Heart right ventricle (tissue), 16 donors: ENCODE data around the gene CCSER1. TPM values are rescaled to one million over a fixed set of nuclear protein-coding genes. Genes with fewer than 3 reads are reported as not detected.
"Not testable (repeated sequence)": the region's sequence is repeated elsewhere in the genome, so short reads cannot be mapped to it uniquely, and the experiment has no call there.

Experiments used
- ATAC-seq, 8 donors: fragments of 200-7000 bp; cut with Tn5 transposase; one replicate each; pipeline ENCODE4 v1.9.1; 2020; ENCODE audit warnings: mild to moderate bottlenecking in 8 of 8, moderate library complexity in 8 of 8, moderate number of reproducible peaks in 1 of 8
- DNase-seq, 2 donors: peaks; one replicate each; pipeline ENCODE4 v3.0.0-alpha.2; 2020
- H3K27ac ChIP-seq, 10 donors: fragments of 200-600 bp; sonication (generic) in 2 of 10; one replicate each; pipeline versions ENCODE4 v1.5.0 to v1.8.0; 2020 to 2022; ENCODE audit warnings: mild to moderate bottlenecking in 3 of 10
- H3K27me3 ChIP-seq, 7 donors: fragments of 200-600 bp; one replicate each; pipeline ENCODE4 v1.8.0; 2021 to 2022; ENCODE audit warnings: mild to moderate bottlenecking in 2 of 7
- H3K36me3 ChIP-seq, 9 donors: fragments of 200-600 bp; sonication (generic) in 1 of 9; one replicate each; pipeline versions ENCODE4 v1.5.0 to v1.8.0; 2020 to 2022; ENCODE audit warnings: mild to moderate bottlenecking in 2 of 9
- H3K4me1 ChIP-seq, 9 donors: fragments of 200-600 bp; sonication (generic) in 1 of 9; one replicate each; pipeline versions ENCODE4 v1.5.0 to v1.8.0; 2020 to 2022; ENCODE audit warnings: mild to moderate bottlenecking in 4 of 9
- H3K4me3 ChIP-seq, 10 donors: fragments of 200-600 bp; sonication (generic) in 2 of 10; one replicate each; pipeline versions ENCODE4 v1.5.0 to v1.8.0; 2020 to 2022; ENCODE audit warnings: mild to moderate bottlenecking in 7 of 10, moderate library complexity in 2 of 10
- H3K9me3 ChIP-seq, 11 donors: fragments of 200-600 bp in 10 of 11; sonication (generic) in 2 of 11; one replicate each; pipeline versions ENCODE4 v1.5.0 to v1.8.0; 2013 to 2022; ENCODE audit warnings: mild to moderate bottlenecking in 2 of 11, control low read depth in 1 of 11, moderate library complexity in 1 of 11
- WGBS, 2 donors: extraction: QIAGEN DNeasy Blood & Tissue Kit; methylation state at CpG; one replicate each; pipeline ENCODE4 v1.1.7; 2013; ENCODE audit warnings: inconsistent platforms in 1 of 2; 5-methylcytosine and 5-hydroxymethylcytosine counted together
- intact Hi-C, 10 donors: fragments of 100-400 bp; cut with DNase I; formaldehyde crosslinking; loops; one replicate each; pipeline versions ENCODE4 v1.11.1 to v1.14.2; 2022
- polyA plus RNA-seq, 2 donors: library from polyadenylated mRNA; stranded (reverse); fragments of 200-250 nt; gene quantifications; one replicate each; pipeline ENCODE4 v1.2.3, GENCODE V29; 2013
- total RNA-seq, 10 donors: library from RNA; stranded (reverse); fragmentation: NEBNext Ultra II Directional in 3 of 10; extraction: Animal tissue kit (Norgen Biotek cat#: 25700) in 3 of 10; gene quantifications; one replicate each; pipeline versions ENCODE4 v1.2.1 to v1.2.4, GENCODE V29; 2021 to 2023
- TF ChIP-seq, protein P1 (sequence below), 9 donors: fragments of 200-600 bp; sonication (generic) in 2 of 9; IDR thresholded peaks; one replicate each; pipeline versions ENCODE4 v1.5.0 to v1.8.0; 2021 to 2022; ENCODE audit warnings: antibody characterized with exemption in 9 of 9, mild to moderate bottlenecking in 5 of 9, moderate library complexity in 1 of 9
- donor health status: Arrhythmogenic right ventricular cardiomyopathy.
- donor health status: ischemic (EF 13 %, LVEDD 7.1; RV severe dilation, severe dysfunction).
- donor health status: healthy with polysubstance abuse.
- donor health status: DM: no; HTN: yes; CAD: no.
- donor health status: DM: no; HTN: no; CAD: no.
- donor health status: ischemic (EF 25% LVEDD 6.9; RV normal size, moderate dysfunction).
- donor health status: ischemic (EF 25% LVEDD 5.7; RV mildly dilated, moderate dysfunction).
- donor health status: healthy.
- donor health status: DM: yes; HTN: yes; CAD: no.
- donor health status: Ischemic cardiomyopathy.
- donor health status: ischemic (EF 35%, LVEDD 5.7; RV mildly dilated, moderate dysfunction).
- donor health status: nonischemic (EF 11% LVEDD 7.7; RV severe dilation, severe dysfunction).
- donor health status: DM: yes; HTN: yes; CAD: no.
- donor health status: PGD.
- donor health status: ischemic (EF 29% LVEDD 5.4; RV normal size, mild dysfunction).
- donor health status: nonischemic (EF 23%, LVEDD 6.1; RV moderate dilation, normal function).

Gene CCSER1
- total and polyA plus RNA-seq, 12 donors: 1.5 to 16.4 (median 12.0) TPM

DNA sequence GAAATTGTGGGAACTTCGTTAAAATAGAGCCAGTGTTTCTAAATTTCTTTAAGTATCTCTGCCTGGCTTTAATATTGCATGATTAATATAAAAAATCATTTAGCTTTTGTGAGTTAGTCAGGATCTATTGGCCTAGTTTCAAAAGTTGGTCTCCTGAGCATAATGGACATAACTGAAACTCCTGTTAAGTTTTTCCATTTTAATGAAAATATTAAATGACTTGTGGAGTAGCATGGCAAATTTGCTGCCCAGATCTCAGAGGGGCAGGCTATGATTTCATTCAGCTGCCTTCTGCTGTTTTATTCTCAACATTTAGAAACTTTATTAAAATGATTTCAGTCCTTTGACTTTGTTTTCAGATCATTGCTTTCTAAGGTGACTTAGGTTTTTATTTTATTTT, 1213.6 kb downstream of the CCSER1 start:
- Histone ChIP-seq H3K27me3 (no peaks in the 10 kb centered on the region), H3K27ac (no peak overlapping the region), H3K4me3 (no peak overlapping the region), H3K4me1 (no peaks in the 10 kb centered on the region), H3K9me3 (no peaks in the 10 kb centered on the region), H3K36me3 (no peaks in the 10 kb centered on the region)
- no peak for ATAC-seq
- TF ChIP-seq, protein P1, sequence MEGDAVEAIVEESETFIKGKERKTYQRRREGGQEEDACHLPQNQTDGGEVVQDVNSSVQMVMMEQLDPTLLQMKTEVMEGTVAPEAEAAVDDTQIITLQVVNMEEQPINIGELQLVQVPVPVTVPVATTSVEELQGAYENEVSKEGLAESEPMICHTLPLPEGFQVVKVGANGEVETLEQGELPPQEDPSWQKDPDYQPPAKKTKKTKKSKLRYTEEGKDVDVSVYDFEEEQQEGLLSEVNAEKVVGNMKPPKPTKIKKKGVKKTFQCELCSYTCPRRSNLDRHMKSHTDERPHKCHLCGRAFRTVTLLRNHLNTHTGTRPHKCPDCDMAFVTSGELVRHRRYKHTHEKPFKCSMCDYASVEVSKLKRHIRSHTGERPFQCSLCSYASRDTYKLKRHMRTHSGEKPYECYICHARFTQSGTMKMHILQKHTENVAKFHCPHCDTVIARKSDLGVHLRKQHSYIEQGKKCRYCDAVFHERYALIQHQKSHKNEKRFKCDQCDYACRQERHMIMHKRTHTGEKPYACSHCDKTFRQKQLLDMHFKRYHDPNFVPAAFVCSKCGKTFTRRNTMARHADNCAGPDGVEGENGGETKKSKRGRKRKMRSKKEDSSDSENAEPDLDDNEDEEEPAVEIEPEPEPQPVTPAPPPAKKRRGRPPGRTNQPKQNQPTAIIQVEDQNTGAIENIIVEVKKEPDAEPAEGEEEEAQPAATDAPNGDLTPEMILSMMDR (IDR thresholded peaks at IDR 0.05): no peak
- intact Hi-C loops: no loop called here
- no peak for DNase-seq
- 65 to 69% methylated on average over 1 of the region's 1 CpG for WGBS, 2 donors

- Histone ChIP-seq H3K36me3 (no peaks in the 10 kb centered on the region), H3K27me3 (no peaks in the 10 kb centered on the region), H3K27ac (no peak overlapping the region), H3K4me1 (no peaks in the 10 kb centered on the region), H3K4me3 (no peak overlapping the region), H3K9me3 (peaks cover 0 to 4% (median 0%) of the 10 kb centered on the region in 11 donors)
- TF ChIP-seq, protein P1 (IDR thresholded peaks at IDR 0.05): no peak
- no peak for DNase-seq
- no peak for ATAC-seq
- intact Hi-C loops: no loop called here
Measured at GRCh38 chr4:91345632-91346031, 1218.4 kb downstream of the CCSER1 start.

DNA sequence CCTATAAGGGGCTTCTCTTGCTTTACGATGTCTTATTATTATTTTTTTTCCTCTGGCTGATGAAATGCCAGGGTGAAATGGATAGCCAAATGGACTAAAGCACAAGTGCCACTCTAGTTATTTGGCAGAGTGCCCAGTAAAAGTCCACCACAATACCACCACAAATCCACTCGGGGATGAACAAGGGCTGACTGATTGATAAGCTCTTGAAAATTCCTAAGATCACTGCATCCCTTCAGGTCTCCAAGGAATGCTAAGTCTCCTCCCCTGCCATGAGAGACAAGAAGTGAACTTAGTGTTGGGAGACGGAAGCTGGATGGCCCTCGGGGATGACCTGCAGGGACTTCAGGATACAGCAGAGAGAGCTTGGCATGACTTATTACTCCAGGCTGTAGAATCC, 1229.3 kb downstream of the CCSER1 start:
- H3K9me3 ChIP-seq, DNase-seq, H3K4me1 ChIP-seq, H3K27me3 ChIP-seq, intact Hi-C loops, H3K27ac ChIP-seq, ATAC-seq, H3K4me3 ChIP-seq, H3K36me3 ChIP-seq: not testable (repeated sequence)
- WGBS, 2 donors: 64 to 75% methylated on average over 4 of the region's 4 CpGs

DNA sequence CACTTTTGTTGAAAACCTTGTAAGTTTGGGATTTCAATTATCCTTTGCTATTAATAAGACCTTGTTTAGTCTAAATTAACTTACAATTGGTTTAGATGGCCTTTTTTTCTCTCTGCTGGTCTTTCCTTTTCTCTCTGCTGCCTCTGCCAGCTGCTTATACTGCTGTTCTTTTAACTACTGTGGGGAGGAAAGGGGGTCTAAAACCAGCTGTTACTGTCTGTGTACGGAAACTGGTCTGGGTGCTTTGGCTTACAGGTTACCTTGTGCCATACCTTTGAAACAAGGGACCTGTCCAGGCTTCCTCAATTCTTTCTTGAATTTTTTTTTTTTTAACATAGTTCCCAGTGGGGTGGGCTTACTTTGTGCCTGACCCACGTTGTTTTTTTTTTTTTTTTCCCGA, 1230.8 kb downstream of the CCSER1 start:
- H3K9me3 ChIP-seq, ATAC-seq, H3K36me3 ChIP-seq, H3K4me1 ChIP-seq, H3K27ac ChIP-seq, H3K27me3 ChIP-seq, intact Hi-C loops, H3K4me3 ChIP-seq, DNase-seq: not testable (repeated sequence)
- 68 to 73% methylated on average over 3 of the region's 3 CpGs for WGBS, 2 donors

DNA sequence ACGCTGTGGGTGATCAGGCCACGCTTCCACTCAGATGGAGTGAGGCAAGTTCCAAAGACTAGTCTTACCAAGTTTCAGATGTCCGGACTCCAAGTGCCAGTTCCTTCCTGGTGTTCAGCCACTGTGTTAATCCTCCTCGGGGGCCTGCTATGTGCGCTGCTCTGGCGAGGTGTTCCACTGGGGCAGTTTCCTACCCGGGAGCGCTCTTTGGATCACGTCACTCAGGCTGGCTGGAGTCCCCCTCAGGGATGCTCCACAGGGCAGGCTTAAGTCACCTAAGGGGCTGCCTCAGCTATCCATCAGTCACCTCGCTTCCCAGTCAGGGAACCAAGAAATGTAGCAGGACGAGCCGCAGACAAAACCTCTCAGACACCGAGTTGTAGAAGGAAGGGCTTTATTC, 1231.4 kb downstream of the CCSER1 start:
- WGBS, 2 donors: 83 to 94% methylated on average over 13 of the region's 13 CpGs
- H3K9me3 ChIP-seq, DNase-seq, H3K36me3 ChIP-seq, intact Hi-C loops, H3K27ac ChIP-seq, H3K4me3 ChIP-seq, H3K4me1 ChIP-seq, H3K27me3 ChIP-seq, ATAC-seq: not testable (repeated sequence)

DNA sequence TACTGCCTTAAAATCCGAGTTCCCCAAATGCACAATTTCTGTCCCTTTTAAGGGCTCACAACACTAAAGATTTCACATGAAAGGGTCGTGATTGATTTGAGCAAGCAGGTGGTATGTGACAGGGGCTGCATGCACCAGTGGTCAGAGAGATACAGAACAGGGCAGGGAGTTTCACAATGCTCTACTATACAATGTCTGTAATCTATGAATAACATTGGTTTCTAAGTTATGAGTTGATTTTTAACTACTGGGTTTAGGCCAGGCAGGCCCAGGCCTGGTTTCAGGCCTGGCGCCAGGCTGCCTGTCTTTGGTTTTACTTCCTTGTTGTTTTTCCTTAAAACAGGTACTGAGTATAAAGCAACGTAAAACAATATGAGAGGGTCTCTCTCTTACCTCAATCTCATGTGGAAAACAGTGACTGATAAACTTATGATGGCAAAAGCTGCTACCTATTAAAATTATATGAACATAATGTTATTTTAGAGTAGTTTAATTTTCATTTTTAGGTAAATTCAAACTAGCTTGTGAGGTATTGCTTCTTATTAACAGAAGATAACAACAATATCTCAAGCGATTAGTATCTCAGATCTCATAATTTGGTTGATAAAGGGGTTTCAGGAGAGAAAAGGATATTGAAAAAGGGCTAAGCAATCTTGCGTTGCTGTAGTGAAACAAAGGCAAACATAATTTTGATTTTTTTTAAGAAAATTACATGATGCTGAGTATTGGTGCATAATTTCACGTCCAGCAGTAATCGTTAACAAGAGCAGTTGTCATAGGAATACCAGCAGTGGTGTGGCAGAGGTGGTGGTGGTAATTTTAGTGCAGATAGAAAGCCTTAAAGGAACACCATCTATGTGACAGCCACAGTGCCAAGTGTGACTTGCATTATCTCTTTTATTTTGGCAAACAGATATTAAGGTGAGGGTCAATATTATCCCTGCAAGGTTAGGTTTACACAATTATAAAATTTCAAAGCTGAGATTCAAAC, 1232.1 kb downstream of the CCSER1 start:
- 74 to 85% methylated on average over 8 of the region's 8 CpGs for WGBS, 2 donors
- TF ChIP-seq, protein P1 (IDR thresholded peaks at IDR 0.05): no peak

More for the DNA sequence above, 1232.1 kb downstream of the CCSER1 start:
- Histone ChIP-seq H3K36me3 (no peaks in the 10 kb centered on the region), H3K27me3 (no peaks in the 10 kb centered on the region), H3K4me1 (no peaks in the 10 kb centered on the region), H3K4me3 (no peak overlapping the region), H3K27ac (no peak overlapping the region), H3K9me3 (no peaks in the 10 kb centered on the region)
- intact Hi-C loops: no loop called here
- ATAC-seq: no peak
- no peak for DNase-seq
